GM18951 (cell line): Measurements from ENCODE around the gene GTPBP4.
"Not testable (repeated sequence)": the region's sequence is repeated elsewhere in the genome, so short reads cannot be mapped to it uniquely, and the experiment has no call there.

ENCODE experiments used
- POLR2A ChIP-seq: IDR thresholded peaks from 4 replicates; pipeline ENCODE4 v1.6.1; 2011; ENCODE audit warnings: mild to moderate bottlenecking; ENCODE audit not compliant: insufficient read length, insufficient read depth; ENCODE audit errors: extremely low read depth
- in situ Hi-C: fragments of 300-500 bp; cut with MboI; formaldehyde crosslinking; loops from one replicate; pipeline ENCODE4 v1.12.0; 2022; ENCODE audit warnings: low sequenced_read_pairs, mixed read lengths, inconsistent platforms; ENCODE audit not compliant: unreplicated experiment

GTPBP4 gene

GRCh38 chr10:1009071-1009494 is 20.8 kb downstream of the GTPBP4 start:
- in situ Hi-C loops = no loop called here
- TF ChIP-seq POLR2A = no peak

DNA sequence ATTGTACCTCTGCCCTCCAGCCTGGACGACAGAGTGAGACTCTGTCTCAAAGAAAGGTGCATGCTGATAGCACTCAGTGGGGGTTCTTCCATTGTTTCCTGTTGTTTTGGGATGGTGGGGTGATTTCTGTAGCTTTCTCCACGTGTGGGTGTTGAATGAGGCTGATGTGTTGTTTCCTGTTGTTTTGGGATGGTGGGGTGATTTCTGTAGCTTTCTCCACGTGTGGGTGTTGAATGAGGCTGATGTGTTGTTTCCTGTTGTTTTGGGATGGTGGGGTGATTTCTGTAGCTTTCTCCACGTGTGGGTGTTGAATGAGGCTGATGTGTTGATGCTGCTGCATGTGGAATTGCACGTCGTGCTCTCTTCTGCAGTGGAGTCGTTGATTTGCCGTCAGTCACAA is 21.7 kb downstream of the GTPBP4 start:
- in situ Hi-C loops = not testable (repeated sequence)

- in situ Hi-C loops = no loop called here
- TF ChIP-seq POLR2A = no peak
Measured at GRCh38 chr10:1010703-1011102, 22.5 kb downstream of the GTPBP4 start.

DNA sequence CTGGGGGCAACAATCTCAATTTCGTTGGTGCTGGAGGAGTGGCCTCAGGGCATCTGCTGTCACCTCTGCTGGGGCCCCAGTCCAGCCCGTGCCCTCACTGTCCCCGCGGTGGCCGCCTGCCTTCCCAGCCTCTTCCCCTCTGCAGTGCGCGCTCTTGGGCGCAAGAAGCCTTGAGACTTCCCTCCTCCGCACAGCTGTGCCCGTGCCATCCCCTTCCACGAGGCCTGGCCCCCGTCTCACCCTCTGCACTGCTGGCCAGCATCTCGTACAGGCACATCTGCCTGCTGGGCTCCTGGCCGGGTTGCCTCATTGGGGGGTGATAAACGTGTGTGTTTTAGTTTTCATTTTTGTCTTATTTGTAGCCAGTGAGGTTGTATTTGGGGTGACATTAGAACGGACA is 23.5 kb downstream of the GTPBP4 start:
- in situ Hi-C loops = no loop called here
- TF ChIP-seq POLR2A = no peak

DNA sequence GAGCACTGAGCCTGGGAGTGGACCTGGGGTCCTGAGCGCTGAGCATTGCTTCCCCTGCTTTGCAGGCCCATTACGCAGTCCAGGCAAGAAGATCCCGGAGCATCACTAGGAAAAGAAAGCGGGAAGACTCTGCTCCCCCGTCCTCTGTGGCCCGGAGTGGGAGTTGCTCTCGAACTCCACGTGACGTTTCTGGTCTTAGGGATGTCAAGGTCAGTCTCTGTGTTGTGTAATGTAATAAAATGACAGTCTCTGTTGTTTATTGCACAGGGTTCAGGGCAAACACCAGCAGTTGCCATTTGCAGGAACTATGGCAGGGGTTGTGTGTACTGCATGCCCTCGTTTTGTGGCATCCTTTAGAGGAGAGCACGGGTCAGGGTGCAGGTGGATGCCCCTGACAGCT is 27.5 kb downstream of the GTPBP4 start:
- in situ Hi-C loops = no loop called here
- TF ChIP-seq POLR2A = no peak

DNA sequence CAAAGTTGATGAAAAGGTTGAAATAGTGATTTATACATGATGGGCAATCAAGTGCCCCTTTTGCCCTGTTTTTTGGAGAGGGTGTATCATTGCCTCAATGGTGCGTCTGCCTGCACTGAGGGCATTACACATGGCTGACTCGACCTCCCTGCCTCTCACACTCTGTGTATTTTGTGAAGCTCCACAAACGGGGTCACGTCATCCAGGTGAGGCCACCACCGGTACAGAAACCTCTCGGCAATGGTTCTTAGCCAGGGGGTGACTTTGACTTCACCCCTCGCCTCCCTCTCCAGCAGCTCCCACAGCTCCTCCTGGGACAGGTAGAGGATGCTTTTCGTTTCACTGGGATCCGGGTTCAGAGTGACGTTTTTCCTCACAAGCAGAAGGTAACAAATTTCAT is 31.1 kb downstream of the GTPBP4 start:
- no peak for TF ChIP-seq POLR2A
- in situ Hi-C loops = no loop called here

DNA sequence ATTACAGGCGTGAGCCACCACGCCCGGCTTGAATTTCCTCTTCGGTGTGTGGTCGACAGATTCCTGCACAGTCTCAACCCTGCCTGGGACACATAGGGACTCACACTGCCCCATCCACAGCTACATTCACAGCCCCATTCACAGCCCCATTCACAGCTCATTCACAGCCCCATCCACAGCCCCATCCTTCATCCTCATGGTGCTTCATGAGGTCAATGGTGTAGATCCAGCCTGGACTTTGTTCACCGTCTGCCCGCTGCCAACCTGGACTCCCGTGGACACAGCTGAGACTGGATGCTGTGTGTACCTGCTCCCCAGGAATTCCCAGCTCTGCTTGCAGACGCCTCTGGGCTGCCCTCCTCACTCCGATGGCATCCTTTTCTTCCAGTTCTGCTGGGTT is 32.2 kb downstream of the GTPBP4 start:
- in situ Hi-C loops = no loop called here
- TF ChIP-seq POLR2A = no peak

GRCh38 chr10:1020958-1021357 is 32.7 kb downstream of the GTPBP4 start:
- peak; percentile 19 for TF ChIP-seq POLR2A
- in situ Hi-C loops = no loop called here

DNA sequence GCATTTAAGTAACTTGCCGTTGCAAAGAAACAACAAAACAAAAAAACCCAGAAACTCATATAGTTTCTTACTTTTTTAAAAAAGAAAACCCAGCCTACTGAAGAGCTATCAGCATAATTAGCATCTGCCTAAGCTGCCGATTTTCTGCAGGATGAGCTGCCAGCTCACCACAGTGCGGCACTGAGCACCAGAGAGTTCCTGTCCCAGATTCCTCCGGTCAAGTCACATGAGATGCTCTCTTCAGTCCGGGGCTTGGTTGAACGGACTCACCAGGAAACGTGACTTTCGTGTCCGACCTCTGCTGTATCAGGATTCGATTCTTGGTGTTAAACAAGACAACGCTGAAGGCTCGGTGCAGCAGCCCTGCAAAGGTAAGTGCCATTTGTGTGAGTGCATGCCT is 34.2 kb downstream of the GTPBP4 start:
- no peak for TF ChIP-seq POLR2A
- in situ Hi-C loops = no loop called here

DNA sequence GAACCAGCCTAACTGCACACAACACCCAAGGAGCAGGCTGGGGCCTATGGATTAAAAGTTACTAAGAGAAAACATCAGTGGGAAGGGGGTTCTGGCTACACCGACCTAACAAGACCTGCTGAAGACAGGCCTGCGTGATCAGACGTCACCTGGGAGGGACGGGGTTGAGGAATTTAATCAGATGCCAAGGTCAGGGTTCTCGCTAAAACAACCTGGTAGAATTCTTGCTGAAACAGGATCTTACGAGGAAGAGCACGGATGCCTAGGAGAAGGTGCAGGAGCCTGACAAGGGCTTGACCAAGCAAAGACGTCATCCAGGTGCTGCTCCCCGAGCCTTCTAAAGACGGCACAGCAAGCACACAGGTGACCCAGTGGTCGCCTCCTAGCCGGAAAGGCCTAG is 35.9 kb downstream of the GTPBP4 start:
- TF ChIP-seq POLR2A = no peak
- in situ Hi-C loops = no loop called here

GRCh38 chr10:1025683-1026082 is 37.4 kb downstream of the GTPBP4 start, which contains the start of gene IDI2:
TSS of gene IDI2 (minus strand) at chr10:1025859. CDS start at chr10:1024723, 1,136 bp downstream.
- in situ Hi-C loops = no loop called here
- no peak for TF ChIP-seq POLR2A

DNA sequence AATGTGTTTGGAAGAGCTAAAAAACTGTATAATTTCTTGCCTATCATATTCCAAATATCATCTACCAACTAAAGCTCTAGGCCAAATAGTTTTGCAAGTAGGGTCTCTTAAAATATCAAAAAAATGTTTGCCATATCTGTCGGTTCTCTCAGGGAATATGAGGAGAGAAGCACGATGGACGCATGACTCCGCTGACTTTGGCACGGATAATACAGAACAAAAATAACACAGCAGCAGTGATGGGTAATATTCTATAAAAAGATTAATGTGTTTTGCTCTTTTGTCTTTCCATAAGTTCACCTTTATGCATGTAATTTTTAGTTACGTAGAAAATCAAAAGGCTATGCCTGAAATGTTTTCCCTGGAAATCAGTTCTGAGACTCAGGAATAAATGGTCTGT is 38.3 kb downstream of the GTPBP4 start:
- no peak for TF ChIP-seq POLR2A
- in situ Hi-C loops = no loop called here

DNA sequence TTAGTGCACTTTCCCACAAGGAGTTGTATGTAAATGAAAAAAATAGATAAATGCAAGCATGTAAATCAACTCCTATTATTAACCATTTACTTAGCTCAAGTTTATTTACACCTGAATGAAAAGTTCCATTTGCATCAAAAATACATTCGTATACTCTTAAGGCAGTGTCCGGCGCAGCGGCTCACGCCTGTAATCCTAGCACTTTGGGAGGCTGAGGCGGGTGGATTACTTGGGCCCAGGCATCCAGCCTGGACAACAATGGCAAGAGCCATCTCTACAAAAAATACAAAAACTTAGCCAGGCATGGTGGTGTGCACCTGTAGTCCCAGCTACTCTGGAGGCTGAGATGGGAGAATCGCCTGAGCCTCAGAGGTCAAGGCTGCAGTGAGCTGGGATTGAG is 41.6 kb downstream of the GTPBP4 start:
- in situ Hi-C loops = no loop called here
- no peak for TF ChIP-seq POLR2A

GRCh38 chr10:1033601-1034000 is 45.4 kb downstream of the GTPBP4 start:
- in situ Hi-C loops = no loop called here

GRCh38 chr10:1034758-1035157 is 46.5 kb downstream of the GTPBP4 start:
- no peak for TF ChIP-seq POLR2A

More at GRCh38 chr10:1033601-1034000, 45.4 kb downstream of the GTPBP4 start:
- TF ChIP-seq POLR2A = no peak

GRCh38 chr10:1035201-1035600 is 47.0 kb downstream of the GTPBP4 start:
- no peak for TF ChIP-seq POLR2A
- in situ Hi-C loops = no loop called here

More at GRCh38 chr10:1034758-1035157, 46.5 kb downstream of the GTPBP4 start:
- in situ Hi-C loops = no loop called here

- TF ChIP-seq POLR2A = no peak
Measured at GRCh38 chr10:1036341-1036791, 48.1 kb downstream of the GTPBP4 start.

More at GRCh38 chr10:1036341-1036791, 48.1 kb downstream of the GTPBP4 start:
- in situ Hi-C loops = no loop called here
